HG03064 (cell line): Measurements from ENCODE around the gene RTN4RL2.
A peak's percentile ranks its signal among the peaks of the same experiment; 100 is the strongest.
"Not testable (repeated sequence)": the region's sequence is repeated elsewhere in the genome, so short reads cannot be mapped to it uniquely, and the experiment has no call there.

Experiments used
- ATAC-seq: cut with Tn5 transposase; IDR thresholded peaks from one replicate; pipeline ENCODE4 v1.9.1; 2021; ENCODE audit warnings: low read depth; ENCODE audit not compliant: unreplicated experiment

RTN4RL2 gene

GRCh38 chr11:57432149-57432561 is 28.2 kb upstream of the RTN4RL2 start:
- ATAC-seq: no peak

DNA sequence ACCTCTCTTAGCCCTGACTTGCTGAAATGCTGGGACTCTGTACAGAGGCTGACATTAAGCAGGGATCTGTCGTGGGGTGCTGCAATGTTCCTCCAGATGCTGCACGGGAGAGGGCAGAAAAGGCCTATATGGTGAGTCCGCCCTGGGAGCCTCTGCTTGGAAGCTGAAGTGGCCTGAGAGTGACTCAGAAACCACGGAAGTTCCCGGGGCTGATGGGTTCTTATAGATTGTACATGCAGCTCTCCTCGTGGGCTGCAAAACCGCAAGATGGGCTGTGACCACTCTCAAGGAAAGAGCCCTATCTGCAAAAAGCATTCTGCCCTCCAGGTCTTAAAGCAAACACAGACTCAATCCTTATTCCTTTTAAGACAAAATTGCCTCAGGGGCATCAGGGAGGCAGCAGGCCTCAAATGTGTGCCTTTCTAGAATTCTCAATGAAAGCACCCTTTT is 27.6 kb upstream of the RTN4RL2 start:
- no peak for ATAC-seq

DNA sequence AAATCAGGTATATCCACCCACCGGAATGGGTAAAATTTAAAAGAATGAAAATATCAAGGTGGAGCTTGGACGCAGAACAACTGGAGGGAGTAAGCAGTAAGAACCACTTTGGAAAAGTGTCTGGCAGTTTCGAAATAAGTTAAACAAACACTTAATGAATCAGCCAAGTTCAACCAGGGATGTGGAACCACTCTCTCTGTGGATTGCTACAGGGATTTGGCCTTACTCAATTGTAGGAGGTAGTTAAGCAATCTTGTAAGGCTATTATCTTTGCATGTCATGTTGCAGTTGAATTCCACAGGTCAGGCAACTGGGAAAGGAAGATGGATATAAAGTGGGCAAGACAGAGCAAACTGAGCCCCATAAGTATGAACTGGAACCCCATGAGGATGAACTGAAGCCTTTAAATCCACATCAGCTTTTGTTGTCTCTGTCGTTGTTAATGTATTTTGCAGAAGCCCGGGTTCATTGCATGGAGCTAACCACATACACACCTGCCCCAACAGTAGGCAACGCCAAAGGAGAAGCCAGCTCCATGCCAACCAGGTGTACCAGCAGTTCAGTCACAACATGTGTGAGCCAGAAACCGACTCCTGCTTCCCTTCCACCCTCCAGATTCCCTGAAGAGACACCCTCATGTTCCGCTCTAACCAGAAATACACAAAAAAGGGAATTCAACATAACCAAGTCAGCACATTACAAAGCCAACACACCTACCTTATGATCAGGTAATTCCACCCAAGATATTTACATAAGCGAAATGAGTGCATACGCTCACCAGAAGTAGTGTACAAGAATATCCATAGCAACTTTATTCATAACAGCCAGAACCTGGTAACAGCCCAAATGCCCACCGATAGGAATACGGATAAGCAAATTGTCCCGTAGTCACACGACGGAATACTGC is 25.4 kb upstream of the RTN4RL2 start:
- no peak for ATAC-seq

DNA sequence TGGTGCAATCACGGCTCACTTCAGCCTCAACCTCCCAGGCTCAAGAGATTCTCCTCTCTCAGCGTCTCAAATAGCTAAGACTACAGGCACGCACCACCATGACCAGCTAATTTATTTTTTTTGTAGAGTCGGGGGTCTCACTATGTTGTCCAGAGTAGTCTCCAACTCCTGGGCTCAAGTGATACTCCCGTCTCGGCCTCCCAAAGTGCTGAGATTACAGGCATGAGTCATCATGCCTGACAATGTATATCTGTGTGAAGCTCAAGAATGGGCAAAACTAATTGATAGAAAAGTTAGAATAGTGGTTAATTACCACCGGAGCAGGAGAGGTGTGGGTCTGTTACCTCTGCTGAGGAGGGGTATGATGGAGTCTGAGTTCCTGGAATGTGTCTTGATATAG is 24.3 kb upstream of the RTN4RL2 start:
- no peak for ATAC-seq

DNA sequence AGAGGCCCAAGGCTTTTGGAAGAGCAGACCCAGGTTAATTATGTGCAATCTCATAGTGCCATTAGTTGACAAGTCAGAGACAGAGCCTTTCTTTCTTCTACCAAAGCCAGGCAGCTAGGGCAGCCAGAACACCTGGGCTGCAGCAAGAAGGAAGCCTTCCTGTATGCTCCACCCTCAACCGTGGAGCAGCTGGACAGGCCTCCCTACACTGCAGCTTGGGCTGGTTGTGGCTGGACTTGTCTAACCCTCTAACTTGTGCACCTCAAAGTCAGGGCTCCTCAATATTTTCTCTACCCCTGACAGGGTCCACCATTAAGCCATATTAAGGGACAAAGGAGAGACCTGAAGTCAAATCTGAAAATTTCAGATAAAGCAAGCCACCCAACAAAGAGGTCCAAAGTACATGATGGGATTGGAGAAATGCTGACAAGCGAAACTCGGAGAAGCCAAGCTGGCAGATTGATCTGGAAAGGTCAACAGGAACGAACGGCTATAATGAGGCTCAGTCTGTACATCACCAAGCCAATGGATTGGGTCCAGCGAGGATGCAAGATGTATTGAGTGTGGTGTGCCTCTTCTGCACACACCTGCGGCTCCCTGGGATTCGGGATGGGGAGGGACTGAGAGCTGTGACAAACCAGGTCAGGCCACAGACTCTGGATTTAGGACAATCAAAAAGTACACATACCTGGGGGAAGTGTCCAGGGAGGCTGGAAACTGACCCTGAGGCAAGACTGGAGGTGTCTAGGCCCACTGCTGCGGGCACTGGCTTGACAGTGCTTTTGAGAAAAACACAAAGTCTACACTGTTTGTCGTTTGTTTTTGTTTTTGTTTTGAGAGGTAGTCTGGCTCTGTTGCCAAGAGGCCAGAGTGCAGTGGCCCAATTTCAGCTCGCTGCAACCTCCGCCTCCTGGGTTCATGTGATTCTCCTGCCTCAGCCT is 21.7 kb upstream of the RTN4RL2 start:
- ATAC-seq: no peak

DNA sequence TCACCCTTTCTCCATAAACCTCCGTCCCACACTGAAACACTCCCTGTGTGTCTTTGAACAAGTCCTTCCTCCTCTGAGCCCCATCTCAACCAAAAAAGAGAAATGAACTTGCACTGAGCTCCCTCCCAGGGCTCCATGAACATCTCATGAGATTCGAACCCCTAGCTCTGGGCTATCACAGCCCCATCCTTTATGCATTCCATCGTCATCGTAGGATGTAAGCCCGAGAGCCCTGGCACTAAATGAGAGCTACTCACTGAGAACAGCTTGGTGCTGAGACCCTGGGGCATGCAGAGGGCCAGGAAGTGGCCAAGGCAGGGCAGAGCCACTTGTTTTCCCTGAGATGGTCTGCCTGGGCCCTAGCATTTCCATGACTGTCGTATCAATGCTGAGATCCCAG is 20.5 kb upstream of the RTN4RL2 start:
- no peak for ATAC-seq

GRCh38 chr11:57440744-57441414 is 19.4 kb upstream of the RTN4RL2 start:
- no peak for ATAC-seq

- ATAC-seq: no peak
Measured at GRCh38 chr11:57444362-57445121, 15.8 kb upstream of the RTN4RL2 start.

- ATAC-seq: not testable (repeated sequence)
Measured at GRCh38 chr11:57445122-57445394, 15.3 kb upstream of the RTN4RL2 start.

DNA sequence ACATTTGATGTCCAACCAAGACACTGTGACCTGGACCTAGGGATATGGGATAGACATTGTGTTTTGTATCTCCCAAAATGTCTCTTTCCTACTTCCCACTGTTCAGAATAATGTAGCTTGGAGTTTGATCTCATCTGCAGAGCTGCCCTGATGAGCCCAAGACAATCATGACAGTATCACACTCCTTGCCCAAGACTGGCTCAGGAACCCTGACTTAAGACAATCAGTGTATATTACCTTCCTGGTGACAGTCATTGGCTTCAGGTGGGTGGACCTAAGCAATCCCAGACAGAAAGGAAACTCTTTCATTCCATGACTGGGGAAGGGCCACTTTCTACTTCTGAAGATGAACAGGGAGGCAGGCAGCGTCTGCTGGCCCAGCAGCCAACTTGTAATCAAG is 14.3 kb upstream of the RTN4RL2 start:
- ATAC-seq: no peak

DNA sequence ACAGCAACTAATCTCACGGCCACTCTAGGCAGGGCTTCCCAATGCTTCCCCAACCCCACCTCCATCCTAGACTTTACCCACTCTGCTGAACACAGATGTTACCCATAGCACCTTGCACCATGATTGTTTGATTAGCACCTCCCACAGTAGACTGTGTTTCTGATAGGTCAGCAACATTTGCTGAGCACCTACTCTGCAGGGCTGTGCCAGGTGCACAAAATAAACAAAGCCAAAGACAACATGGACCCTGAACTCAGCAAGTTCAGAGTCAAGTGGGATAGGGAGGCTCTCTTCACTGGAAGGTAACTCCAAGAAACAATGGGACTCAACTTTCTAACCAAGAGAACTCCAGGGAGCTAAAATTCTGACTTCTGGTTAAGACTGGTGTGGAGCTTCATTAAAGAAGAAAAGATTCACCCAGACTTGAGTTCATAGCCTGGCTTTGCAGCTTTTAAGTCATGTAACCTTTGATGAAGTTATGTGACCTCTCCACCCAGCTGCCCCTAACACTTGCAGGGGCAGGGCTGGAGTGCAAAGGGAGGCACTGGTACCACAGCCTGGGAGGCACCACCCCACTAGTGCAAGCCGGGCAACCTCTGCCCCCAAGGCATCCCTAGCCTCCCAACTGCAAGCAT is 6.7 kb upstream of the RTN4RL2 start:
- no peak for ATAC-seq

DNA sequence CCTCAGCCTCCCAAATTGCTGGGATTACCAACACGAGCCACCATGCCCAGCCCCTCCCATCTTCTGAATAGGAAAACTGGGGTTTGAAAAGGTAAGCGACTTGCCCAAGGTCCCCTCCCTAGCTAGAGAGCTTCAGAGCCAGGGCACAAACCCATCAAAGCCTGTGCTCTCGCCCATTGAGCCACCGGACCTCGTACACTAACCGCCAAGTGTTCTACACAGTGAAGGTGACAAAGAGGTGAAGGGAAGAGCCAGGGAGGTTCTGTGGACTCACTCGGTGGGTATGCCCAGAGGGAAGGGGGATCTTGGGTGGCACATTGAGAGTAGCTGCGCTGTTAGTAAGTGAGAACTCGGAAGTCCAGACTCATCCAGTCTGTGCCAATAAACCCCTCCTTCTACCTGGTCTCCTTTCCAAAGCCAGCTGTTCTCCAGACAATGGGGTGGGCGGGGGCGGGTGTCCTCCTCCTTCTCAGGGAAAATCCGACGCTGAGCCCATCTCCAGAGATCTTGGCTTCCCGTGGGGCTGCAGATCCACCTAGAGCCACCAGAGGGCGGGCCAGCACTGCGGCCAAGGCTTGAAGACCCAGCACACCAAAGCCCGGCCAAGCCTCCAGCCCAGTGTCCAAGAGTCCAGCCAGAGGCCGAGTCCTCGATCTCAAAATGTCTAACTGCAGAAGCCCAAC is 3.2 kb upstream of the RTN4RL2 start:
- ATAC-seq: peak; percentile 65

- ATAC-seq: peak; percentile 26
Measured at GRCh38 chr11:57457643-57458023, 2.7 kb upstream of the RTN4RL2 start.

DNA sequence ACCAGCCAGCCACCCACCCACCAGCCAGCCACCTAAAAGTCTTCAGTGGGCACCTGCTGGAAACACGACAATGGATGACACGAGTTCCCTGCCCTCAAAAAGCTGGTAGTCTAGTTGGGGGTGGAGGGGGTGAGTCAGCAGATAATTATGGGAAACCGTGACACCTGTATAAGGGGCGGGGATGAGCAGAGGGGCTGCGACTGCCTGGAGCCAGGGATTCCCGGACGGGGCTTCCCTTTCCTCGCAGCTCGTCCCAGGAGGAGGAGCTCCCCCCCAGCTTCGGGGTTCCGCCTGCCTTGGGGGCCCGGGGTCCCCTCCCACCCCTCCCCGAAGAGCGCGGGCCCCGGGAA is 2.3 kb upstream of the RTN4RL2 start:
- no peak for ATAC-seq

GRCh38 chr11:57458410-57459163 is 1.7 kb upstream of the RTN4RL2 start:
- ATAC-seq: no peak

- ATAC-seq: no peak
Measured at GRCh38 chr11:57459164-57460021, 935 bp upstream of the RTN4RL2 start.
